Fibroblast of mammary gland (primary cell): Measurements from ENCODE around the gene UST.

Experiments used
- DNase-seq: peaks from one replicate; pipeline ENCODE4 v3.0.0-alpha.2; 2010; ENCODE audit warnings: low read depth
- H3K4me3 ChIP-seq: 2 replicates; pipeline ENCODE4 v1.5.1; 2011; ENCODE audit warnings: low read depth, mild to moderate bottlenecking, low read length, moderate library complexity; ENCODE audit not compliant: control insufficient read depth
- CTCF ChIP-seq: conservative IDR thresholded peaks from 2 replicates; pipeline ENCODE4 v1.5.1; 2011; ENCODE audit warnings: low read depth, low read length, inconsistent platforms; ENCODE audit not compliant: control insufficient read depth, insufficient read depth

Gene UST

GRCh38 chr6:149081281-149081680, 334.5 kb downstream of the UST start:
- DNase-seq = peak; percentile 72
- no peak for TF ChIP-seq CTCF

GRCh38 chr6:149082320-149082719, 335.5 kb downstream of the UST start:
- no peak overlapping the region for H3K4me3 ChIP-seq
- DNase-seq = peak; percentile 80
- peak; percentile 83 for TF ChIP-seq CTCF

More at GRCh38 chr6:149081281-149081680, 334.5 kb downstream of the UST start:
- H3K4me3 ChIP-seq = no peak overlapping the region

GRCh38 chr6:149084026-149084425, 337.2 kb downstream of the UST start:
- no peak overlapping the region for H3K4me3 ChIP-seq
- no peak for TF ChIP-seq CTCF
- DNase-seq = no peak

DNA sequence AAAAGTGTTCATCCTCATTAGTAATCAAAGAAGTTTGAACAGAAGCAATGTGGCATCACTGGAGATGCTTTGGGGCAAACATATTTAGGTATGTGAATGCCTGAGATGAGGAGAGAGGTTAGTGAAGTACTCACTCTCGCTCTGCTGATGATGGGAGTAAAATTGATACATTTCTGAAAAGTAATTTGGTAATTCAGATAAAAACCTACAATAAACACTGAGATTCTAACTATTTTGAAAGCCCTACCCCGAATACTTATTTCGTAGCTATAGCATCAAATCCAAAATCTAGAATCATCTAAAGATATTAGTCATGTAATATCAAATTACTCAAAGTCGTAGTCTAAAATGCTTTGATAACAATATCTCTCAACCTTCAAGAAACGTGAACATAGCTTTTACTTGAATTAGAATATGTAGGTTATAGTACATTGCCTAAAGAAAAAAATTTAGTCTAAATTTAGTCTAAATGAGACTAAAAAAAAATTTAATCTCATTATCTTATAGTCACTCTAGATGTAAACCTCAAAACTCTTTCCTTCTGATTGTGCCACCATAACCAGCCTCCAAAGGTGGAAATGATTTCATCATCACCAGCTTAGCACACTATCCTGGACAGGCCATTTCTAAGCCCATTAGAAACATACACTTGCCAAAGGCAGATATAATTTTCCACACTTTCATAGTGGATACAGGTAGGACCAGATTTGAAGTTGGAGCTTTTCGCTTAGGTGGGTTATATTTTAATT, 338.2 kb downstream of the UST start:
- TF ChIP-seq CTCF = no peak
- no peak overlapping the region for H3K4me3 ChIP-seq
- DNase-seq = no peak

- no peak overlapping the region for H3K4me3 ChIP-seq
- no peak for DNase-seq
- no peak for TF ChIP-seq CTCF
Observed at GRCh38 chr6:149085557-149085938, 338.7 kb downstream of the UST start.

- no peak for DNase-seq
- no peak for TF ChIP-seq CTCF
- no peak overlapping the region for H3K4me3 ChIP-seq
Observed at GRCh38 chr6:149086363-149086762, 339.5 kb downstream of the UST start.

GRCh38 chr6:149087898-149088297, 341.1 kb downstream of the UST start:
- no peak for TF ChIP-seq CTCF
- no peak overlapping the region for H3K4me3 ChIP-seq
- no peak for DNase-seq
